ENCODE data around the gene TRAPPC10. TPM values are rescaled to one million over a fixed set of nuclear protein-coding genes. Genes with fewer than 3 reads are reported as not detected.
"Not testable (repeated sequence)": the region's sequence is repeated elsewhere in the genome, so short reads cannot be mapped to it uniquely, and the experiment has no call there.

Gene TRAPPC10
- total RNA-seq, 5 donors from 2014 or later (not counting 1 experiment from before 2014, with no cell fraction given) = 82.5 to 144 (median 92.2) TPM

DNA sequence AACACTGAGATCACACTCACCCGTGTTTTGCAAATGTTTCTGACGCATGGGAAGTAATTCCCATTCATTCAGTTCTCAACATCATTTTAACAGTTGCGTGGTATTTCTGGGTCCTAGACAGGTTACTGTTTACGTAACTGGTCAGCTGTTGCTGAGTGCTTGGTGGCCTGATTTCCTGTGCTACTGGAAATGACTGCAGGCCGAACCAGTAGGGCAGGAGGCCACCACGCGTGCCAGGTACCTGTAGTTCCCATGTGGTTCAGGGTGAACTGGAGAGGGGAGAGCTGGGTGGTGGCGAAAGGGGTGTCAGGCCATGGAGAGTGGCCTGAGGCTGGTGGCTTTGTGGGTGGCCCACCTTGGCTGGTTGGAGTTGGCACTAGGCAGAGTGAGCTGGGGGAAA lies 122.6 kb downstream of the TRAPPC10 start:
- H3K27me3 Mint-ChIP-seq; H3K4me3 ChIP-seq (ENCODE audit: control insufficient read depth in 1 of 2, extremely low read depth in 1 of 2, low read length in 1 of 2); ATAC-seq (replicated peaks in 1 of 4); CTCF ChIA-PET; H3K9me3 ChIP-seq; H3K9me3 Mint-ChIP-seq; H3K4me1 ChIP-seq (ENCODE audit: control insufficient read depth in 1 of 2, extremely low read depth in 1 of 2, insufficient read depth in 2 of 2, low read length in 2 of 2); H3K27ac Mint-ChIP-seq; H3K36me3 Mint-ChIP-seq; H3K36me3 ChIP-seq (ENCODE audit: control insufficient read depth in 2 of 2, extremely low read depth in 1 of 2, insufficient read depth in 1 of 2, low read length in 1 of 2); POLR2A ChIA-PET; H3K4me1 Mint-ChIP-seq; H3K27me3 ChIP-seq (replicated peaks in 1 of 2; ENCODE audit: control insufficient read depth in 2 of 2, extremely low read depth in 1 of 2, insufficient read depth in 2 of 2, low read length in 1 of 2); H3K27ac ChIP-seq (ENCODE audit: low read length); DNase-seq; H3K4me3 Mint-ChIP-seq: not testable (repeated sequence)
- no CpG with 5 or more reads among the region's 8 CpGs for WGBS (ENCODE audit: insufficient coverage)

DNA sequence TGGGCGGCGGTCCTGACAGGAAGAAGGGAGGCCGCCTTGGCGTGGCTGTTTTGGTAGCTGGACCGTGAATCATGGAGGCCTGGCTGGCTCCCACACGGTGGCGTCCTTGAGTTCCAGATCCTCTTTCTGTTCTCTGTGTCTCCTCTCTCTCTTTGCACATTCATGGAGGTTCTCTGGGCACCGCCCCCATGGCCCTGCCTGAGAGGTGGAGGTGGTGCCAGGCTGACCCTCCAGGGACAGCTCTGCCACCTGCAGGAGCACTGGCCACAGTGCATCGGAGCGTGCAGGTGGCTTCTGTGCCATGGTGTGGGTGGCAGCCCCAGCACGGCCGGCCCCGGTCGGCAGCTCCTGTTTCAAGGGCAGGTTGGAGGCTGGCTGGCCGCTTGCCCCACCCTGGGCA lies 125.9 kb downstream of the TRAPPC10 start:
- WGBS (ENCODE audit: insufficient coverage) = no CpG with 5 or more reads among the region's 15 CpGs
- H3K4me1 Mint-ChIP-seq; H3K27ac Mint-ChIP-seq; H3K36me3 ChIP-seq (ENCODE audit: control insufficient read depth in 2 of 2, extremely low read depth in 1 of 2, insufficient read depth in 1 of 2, low read length in 1 of 2); H3K36me3 Mint-ChIP-seq; H3K4me3 ChIP-seq (ENCODE audit: control insufficient read depth in 1 of 2, extremely low read depth in 1 of 2, low read length in 1 of 2); H3K27ac ChIP-seq (ENCODE audit: low read length); H3K4me1 ChIP-seq (ENCODE audit: control insufficient read depth in 1 of 2, extremely low read depth in 1 of 2, insufficient read depth in 2 of 2, low read length in 2 of 2); POLR2A ChIA-PET; H3K9me3 ChIP-seq; H3K27me3 ChIP-seq (replicated peaks in 1 of 2; ENCODE audit: control insufficient read depth in 2 of 2, extremely low read depth in 1 of 2, insufficient read depth in 2 of 2, low read length in 1 of 2); H3K9me3 Mint-ChIP-seq; H3K27me3 Mint-ChIP-seq; CTCF ChIA-PET; H3K4me3 Mint-ChIP-seq: not testable (repeated sequence)
- DNase-seq (peak in 9 of 35 experiments; percentile 6 to 54 (median 29)), ATAC-seq (replicated peaks in 1 of 4) (peak; percentile 24 to 54 (median 42))

DNA sequence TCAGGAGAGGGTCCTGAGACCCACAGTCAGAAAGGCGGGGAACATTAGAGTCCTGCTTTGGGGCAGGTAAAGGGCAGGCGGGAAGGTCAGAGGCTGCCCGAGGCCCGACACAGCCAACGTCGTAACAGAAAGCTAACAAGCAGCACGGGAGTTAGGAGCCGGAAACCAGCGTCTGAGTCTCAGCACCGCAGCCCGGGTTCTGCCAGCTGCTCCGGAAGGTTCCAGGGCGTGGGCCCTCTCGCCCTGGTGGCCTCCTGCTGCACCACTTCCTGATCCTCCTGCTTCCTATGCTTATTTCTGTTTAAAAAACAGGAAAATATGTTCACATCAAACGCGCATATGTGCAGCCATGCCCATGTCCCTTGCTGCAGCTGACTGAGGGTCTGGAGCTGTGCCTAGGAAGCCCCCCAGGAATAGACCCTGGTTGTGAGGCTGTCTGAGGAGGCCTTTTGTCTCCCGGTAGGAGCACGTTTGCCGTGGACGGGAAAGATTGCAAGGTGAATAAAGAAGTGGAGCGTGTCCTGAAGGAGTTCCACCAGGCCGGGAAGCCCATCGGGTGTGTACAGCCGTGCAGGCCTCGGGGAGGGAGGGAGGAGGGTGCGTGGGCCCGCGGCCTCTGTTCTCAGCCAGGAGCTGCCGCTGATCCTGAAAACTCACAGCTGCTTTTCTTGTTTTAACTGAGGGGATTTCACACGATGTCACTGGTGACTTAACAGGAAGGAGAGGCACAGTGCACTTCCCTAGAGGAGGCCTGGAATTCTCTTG lies 127.9 kb downstream of the TRAPPC10 start:
- H3K27me3 ChIP-seq (replicated peaks in 1 of 2; ENCODE audit: control insufficient read depth in 2 of 2, extremely low read depth in 1 of 2, insufficient read depth in 2 of 2, low read length in 1 of 2); H3K9me3 ChIP-seq; H3K36me3 Mint-ChIP-seq; H3K36me3 ChIP-seq (ENCODE audit: control insufficient read depth in 2 of 2, extremely low read depth in 1 of 2, insufficient read depth in 1 of 2, low read length in 1 of 2); H3K4me1 Mint-ChIP-seq; H3K27me3 Mint-ChIP-seq; H3K9me3 Mint-ChIP-seq; H3K4me1 ChIP-seq (ENCODE audit: control insufficient read depth in 1 of 2, extremely low read depth in 1 of 2, insufficient read depth in 2 of 2, low read length in 2 of 2); CTCF ChIA-PET; H3K4me3 ChIP-seq (ENCODE audit: control insufficient read depth in 1 of 2, extremely low read depth in 1 of 2, low read length in 1 of 2); POLR2A ChIA-PET: not testable (repeated sequence)
- peak; percentile 37 to 69 (median 51) for ATAC-seq (replicated peaks in 1 of 4)
- DNase-seq = peak in 4 of 35 experiments; percentile 0 to 12 (median 3)
- H3K27ac ChIP-seq (ENCODE audit: low read length) = peak overlapping the region; percentile 65
- H3K4me3 Mint-ChIP-seq = peak overlapping the region in 1 of 3 donors; percentile 47
- WGBS (ENCODE audit: insufficient coverage) = no CpG with 5 or more reads among the region's 30 CpGs
- peak overlapping the region in 1 of 2 donors; percentile 48 for H3K27ac Mint-ChIP-seq

DNA sequence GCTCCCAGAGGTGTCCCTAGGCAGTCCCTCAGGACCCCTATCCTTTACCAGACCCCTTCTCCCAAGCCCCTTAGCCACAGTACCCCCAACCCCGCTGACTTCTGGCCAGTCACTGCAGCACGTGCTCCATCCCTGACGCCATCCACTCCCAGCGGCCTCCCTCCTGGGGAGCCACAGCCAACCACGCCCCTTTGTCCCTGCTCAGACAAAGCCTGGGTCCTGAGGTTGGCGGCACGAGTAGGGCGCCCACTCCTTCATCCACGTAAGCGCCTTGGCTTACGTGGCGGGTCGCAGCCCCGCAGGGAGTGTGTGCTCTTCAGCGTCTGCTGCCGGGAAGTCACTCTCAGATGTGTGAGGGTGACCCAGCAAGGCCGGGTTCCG lies 128.4 kb downstream of the TRAPPC10 start:
- H3K4me3 Mint-ChIP-seq; DNase-seq; H3K9me3 ChIP-seq; H3K4me1 Mint-ChIP-seq; CTCF ChIA-PET; H3K4me3 ChIP-seq (ENCODE audit: control insufficient read depth in 1 of 2, extremely low read depth in 1 of 2, low read length in 1 of 2); H3K4me1 ChIP-seq (ENCODE audit: control insufficient read depth in 1 of 2, extremely low read depth in 1 of 2, insufficient read depth in 2 of 2, low read length in 2 of 2); H3K27ac Mint-ChIP-seq; H3K36me3 ChIP-seq (ENCODE audit: control insufficient read depth in 2 of 2, extremely low read depth in 1 of 2, insufficient read depth in 1 of 2, low read length in 1 of 2); ATAC-seq (replicated peaks in 1 of 4); H3K36me3 Mint-ChIP-seq; H3K27ac ChIP-seq (ENCODE audit: low read length); H3K27me3 ChIP-seq (replicated peaks in 1 of 2; ENCODE audit: control insufficient read depth in 2 of 2, extremely low read depth in 1 of 2, insufficient read depth in 2 of 2, low read length in 1 of 2); H3K9me3 Mint-ChIP-seq; POLR2A ChIA-PET; H3K27me3 Mint-ChIP-seq: not testable (repeated sequence)
- WGBS (ENCODE audit: insufficient coverage) = no CpG with 5 or more reads among the region's 18 CpGs

DNA sequence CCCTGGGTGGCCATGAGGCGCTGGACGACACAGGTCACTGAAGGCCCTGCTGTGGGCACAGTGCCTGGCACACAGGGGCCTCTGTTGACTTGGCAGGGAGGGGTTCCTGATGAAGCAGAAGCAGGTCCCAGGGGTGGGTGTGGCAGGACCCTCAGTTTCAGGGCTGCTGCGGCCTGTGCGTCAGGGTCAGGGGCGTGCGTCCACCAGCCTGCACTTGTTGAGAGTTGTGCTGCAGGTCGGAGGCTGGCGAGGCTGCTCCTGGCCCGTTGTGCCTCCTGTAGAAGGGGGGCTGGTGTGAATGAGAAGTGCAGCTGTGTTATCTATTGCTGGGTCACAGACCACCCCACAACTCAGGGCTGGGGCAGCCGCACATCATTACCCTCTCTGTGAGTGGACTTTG lies 130.4 kb downstream of the TRAPPC10 start:
- H3K36me3 ChIP-seq (ENCODE audit: control insufficient read depth in 2 of 2, extremely low read depth in 1 of 2, insufficient read depth in 1 of 2, low read length in 1 of 2); H3K27me3 Mint-ChIP-seq; H3K27me3 ChIP-seq (replicated peaks in 1 of 2; ENCODE audit: control insufficient read depth in 2 of 2, extremely low read depth in 1 of 2, insufficient read depth in 2 of 2, low read length in 1 of 2); POLR2A ChIA-PET; H3K4me3 ChIP-seq (ENCODE audit: control insufficient read depth in 1 of 2, extremely low read depth in 1 of 2, low read length in 1 of 2); CTCF ChIA-PET; H3K9me3 Mint-ChIP-seq; H3K36me3 Mint-ChIP-seq; DNase-seq; H3K9me3 ChIP-seq; ATAC-seq (replicated peaks in 1 of 4); H3K4me3 Mint-ChIP-seq; H3K4me1 Mint-ChIP-seq; H3K4me1 ChIP-seq (ENCODE audit: control insufficient read depth in 1 of 2, extremely low read depth in 1 of 2, insufficient read depth in 2 of 2, low read length in 2 of 2): not testable (repeated sequence)
- WGBS (ENCODE audit: insufficient coverage) = no CpG with 5 or more reads among the region's 10 CpGs
- H3K27ac Mint-ChIP-seq = peak overlapping the region in 1 of 2 donors; percentile 64
- H3K27ac ChIP-seq (ENCODE audit: low read length) = peak overlapping the region; percentile 18

DNA sequence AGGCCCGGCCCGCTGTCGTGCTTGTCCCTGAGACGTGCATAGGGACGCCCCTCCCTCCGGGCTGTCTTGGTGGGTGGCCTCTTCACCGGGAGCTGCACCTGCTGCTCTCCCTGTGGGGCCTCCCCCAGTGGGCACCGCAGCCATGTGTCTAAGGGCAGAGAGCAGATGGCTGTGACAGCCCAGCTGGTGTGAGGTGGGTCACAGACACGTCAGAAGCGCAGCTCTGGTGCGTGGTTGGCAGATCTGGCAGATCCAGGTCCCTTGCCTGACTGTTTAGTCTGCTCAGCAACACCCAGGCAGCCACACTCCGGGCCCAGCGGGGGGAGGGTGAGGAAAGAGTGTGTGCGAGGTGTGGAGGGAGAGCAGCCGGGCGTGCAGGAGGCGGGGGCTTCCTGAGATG lies 131.3 kb downstream of the TRAPPC10 start:
- WGBS (ENCODE audit: insufficient coverage) = no CpG with 5 or more reads among the region's 17 CpGs
- DNase-seq (peak in 15 of 35 experiments; percentile 26 to 65 (median 46)), ATAC-seq (replicated peaks in 1 of 4) (peak; percentile 19 to 73 (median 45))
- CTCF ChIA-PET; H3K27ac Mint-ChIP-seq; H3K36me3 ChIP-seq (ENCODE audit: control insufficient read depth in 2 of 2, extremely low read depth in 1 of 2, insufficient read depth in 1 of 2, low read length in 1 of 2); H3K27ac ChIP-seq (ENCODE audit: low read length); H3K27me3 ChIP-seq (replicated peaks in 1 of 2; ENCODE audit: control insufficient read depth in 2 of 2, extremely low read depth in 1 of 2, insufficient read depth in 2 of 2, low read length in 1 of 2); POLR2A ChIA-PET; H3K4me1 ChIP-seq (ENCODE audit: control insufficient read depth in 1 of 2, extremely low read depth in 1 of 2, insufficient read depth in 2 of 2, low read length in 2 of 2); H3K9me3 ChIP-seq; H3K4me3 ChIP-seq (ENCODE audit: control insufficient read depth in 1 of 2, extremely low read depth in 1 of 2, low read length in 1 of 2); H3K36me3 Mint-ChIP-seq; H3K4me1 Mint-ChIP-seq; H3K9me3 Mint-ChIP-seq; H3K4me3 Mint-ChIP-seq; H3K27me3 Mint-ChIP-seq: not testable (repeated sequence)

DNA sequence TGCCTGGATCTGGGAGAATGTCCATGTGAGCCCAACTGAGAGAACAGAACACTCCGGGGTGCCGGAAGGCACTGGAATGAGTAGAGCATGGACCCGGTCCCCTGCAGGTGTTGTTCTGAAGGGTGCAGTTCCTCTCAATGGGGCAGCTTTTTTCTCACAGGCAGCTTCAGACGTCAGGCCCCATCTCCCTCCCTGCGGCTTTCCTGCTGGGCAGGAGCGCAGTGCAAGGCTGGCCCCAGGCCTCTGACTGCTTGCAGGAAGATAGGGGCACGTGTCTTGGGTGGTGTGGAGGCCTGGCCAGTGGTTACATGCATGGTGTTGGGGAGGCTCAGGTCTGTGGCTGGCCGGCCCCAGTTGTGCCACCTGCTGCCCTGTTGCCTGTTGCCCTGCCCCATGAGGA lies 131.9 kb downstream of the TRAPPC10 start:
- DNase-seq (peak in 1 of 35 experiments; percentile 10), ATAC-seq (replicated peaks in 1 of 4) (peak in 2 of 4 experiments; percentile 6 to 35)
- CTCF ChIA-PET; H3K27ac ChIP-seq (ENCODE audit: low read length); POLR2A ChIA-PET; H3K36me3 ChIP-seq (ENCODE audit: control insufficient read depth in 2 of 2, extremely low read depth in 1 of 2, insufficient read depth in 1 of 2, low read length in 1 of 2); H3K4me1 ChIP-seq (ENCODE audit: control insufficient read depth in 1 of 2, extremely low read depth in 1 of 2, insufficient read depth in 2 of 2, low read length in 2 of 2); H3K9me3 ChIP-seq; H3K4me3 Mint-ChIP-seq; H3K4me3 ChIP-seq (ENCODE audit: control insufficient read depth in 1 of 2, extremely low read depth in 1 of 2, low read length in 1 of 2); H3K27ac Mint-ChIP-seq; H3K36me3 Mint-ChIP-seq; H3K4me1 Mint-ChIP-seq; H3K27me3 ChIP-seq (replicated peaks in 1 of 2; ENCODE audit: control insufficient read depth in 2 of 2, extremely low read depth in 1 of 2, insufficient read depth in 2 of 2, low read length in 1 of 2); H3K9me3 Mint-ChIP-seq; H3K27me3 Mint-ChIP-seq: not testable (repeated sequence)
- no CpG with 5 or more reads among the region's 8 CpGs for WGBS (ENCODE audit: insufficient coverage)

All from T-cell (primary cell).